HG03378 (cell line): Measurements from ENCODE around the gene KRTAP20-2.

Experiments used
- ATAC-seq: cut with Tn5 transposase; IDR thresholded peaks from one replicate; pipeline ENCODE4 v1.9.1; 2021; ENCODE audit warnings: mild to moderate bottlenecking, moderate library complexity; ENCODE audit not compliant: unreplicated experiment

KRTAP20-2 gene

DNA sequence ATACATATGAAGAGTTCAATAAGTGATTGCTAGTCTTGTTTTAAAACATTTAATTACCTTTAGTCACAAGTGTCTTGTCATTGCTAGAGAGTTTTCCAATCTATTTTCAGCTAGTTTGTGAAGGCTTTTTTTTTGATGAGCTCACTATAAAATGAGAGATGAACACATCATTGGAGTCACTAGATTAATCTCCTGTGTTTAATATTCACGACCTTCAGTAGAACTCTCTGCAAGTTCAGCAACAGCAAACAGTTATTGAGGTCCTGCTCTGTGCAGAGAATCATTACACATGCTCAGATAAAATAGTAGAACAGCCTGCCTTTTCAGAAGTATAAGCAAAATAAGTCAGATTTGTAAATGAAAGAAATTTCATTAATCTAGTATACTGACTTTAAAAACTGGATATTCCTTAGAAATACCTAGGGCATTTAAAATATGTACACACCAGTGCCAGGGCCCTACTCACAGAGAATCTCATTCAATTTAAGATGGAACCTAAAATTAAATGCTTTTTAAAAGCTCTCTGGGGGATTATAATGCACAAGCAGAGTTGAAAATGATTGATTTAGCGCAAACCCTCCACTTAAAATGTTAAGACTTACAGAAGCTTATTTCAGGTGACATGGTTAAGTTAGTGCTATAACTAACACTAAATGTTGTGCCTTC is 38.1 kb downstream of the KRTAP20-2 start:
- no peak for ATAC-seq

DNA sequence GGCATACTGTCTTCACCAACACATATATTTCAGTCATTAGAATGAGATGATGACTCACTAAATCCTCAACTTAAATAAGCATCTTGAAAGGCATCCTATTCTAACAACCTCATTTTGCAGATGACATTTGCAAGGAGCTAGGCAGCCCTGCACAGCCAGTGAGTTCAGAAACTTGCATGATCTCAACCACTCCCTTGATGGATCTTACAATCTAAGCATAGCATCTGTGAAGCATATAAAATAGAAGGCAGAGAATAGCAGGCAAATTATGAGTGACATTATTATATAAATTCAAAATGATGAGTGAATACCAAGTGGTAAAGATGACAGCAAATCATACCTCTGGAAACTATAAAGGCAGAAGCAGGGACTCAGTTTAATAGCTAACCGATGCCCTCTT is 39.3 kb downstream of the KRTAP20-2 start:
- ATAC-seq, result no peak

DNA sequence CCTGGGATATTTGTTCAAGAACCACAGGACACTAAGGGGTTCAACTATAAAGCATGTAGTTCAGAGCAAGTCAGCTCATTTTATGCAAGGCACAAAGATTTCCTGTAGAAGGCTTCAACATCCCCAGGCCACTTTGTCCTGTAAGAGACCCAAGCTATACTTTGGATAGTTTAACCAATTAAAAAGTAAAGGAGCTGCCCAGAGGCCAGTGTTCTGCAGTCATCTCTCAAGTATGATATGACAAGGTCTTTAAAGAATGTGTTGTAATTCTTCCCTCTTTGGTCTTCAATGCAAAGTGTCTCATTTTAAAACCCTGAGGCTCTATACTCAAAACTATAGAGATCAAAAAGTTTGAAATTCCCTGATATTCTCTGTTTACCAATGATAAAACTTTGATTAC is 41.7 kb downstream of the KRTAP20-2 start:
- no peak for ATAC-seq

DNA sequence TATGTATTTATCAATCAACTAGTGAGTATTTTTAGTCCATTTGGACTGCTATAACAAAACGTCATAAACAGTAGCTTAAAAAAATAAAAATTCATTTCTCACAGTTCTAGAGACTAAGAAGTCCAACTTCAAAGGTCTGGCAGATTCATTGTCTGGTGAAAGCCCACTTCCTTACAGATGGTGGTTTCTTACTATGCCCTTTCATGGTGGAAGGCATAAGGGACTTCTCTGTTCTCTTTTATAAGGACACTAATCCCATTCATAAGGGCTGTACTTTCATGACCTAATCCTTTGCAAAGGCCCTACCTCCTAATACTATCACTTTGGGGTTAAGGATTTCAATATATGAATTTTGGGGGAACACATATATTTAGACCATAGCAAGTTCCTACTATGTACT is 45.6 kb downstream of the KRTAP20-2 start:
- ATAC-seq, result no peak

DNA sequence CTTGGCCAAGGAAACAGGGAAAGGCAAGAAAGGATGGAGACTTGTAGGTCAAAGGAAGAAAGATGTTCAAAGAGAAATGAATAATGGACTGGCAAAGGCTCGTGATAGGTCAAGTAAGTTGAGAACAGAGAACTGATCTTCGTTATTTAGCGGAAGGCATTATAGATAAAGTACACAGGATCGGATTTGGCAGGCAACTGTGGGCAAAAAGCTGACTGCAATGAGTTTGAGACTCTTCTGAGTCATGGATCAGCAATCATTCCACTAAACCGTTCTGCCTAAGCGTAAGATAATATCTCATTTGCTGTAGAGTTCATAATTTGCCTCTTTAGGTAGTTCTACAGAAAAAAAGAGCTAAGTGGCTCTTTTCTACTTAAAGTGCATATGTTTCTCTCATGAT is 49.5 kb downstream of the KRTAP20-2 start:
- ATAC-seq, result no peak
